ENCODE results near the gene KCNK3. TPM values are rescaled to one million over a fixed set of nuclear protein-coding genes. Genes with fewer than 3 reads are reported as not detected.
"Not testable (repeated sequence)": the region's sequence is repeated elsewhere in the genome, so short reads cannot be mapped to it uniquely, and the experiment has no call there.

The KCNK3 gene
- total and polyA plus RNA-seq, 3 donors from 2014 or later, result 1.0 to 2.5 (median 1.5) TPM

DNA sequence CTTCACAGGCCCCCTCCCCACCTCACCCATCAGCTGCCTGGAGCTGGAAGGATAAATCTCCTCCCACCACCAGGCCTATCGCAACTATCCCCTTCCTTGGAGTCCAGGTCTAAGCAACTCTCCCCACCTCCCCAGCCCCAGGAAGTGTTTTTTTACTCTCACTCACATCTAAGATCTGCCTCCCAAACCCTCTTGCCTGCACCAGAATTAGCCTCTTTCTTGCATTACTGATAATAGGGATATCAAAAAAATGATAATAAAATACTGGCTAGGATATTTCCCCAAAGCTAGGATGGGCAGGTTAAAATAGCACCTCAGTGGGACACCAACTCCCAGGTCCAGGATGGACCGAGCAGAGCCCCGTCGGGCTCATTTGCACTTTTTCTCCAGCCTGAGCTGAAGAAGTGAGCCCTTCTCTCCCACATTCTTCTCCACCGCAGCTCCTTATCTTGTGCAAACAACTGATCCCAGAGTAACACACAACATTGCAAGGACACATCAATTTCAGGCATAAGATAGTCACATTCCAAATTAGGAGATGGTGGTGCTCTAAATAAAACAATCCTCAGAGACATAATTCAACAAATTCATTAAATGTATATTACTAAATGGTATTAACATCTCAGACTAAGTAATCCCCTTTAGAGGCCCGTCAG, 33.7 kb upstream of the KCNK3 start:
- no peaks in the 10 kb centered on the region for H3K36me3 ChIP-seq (ENCODE audit: low read depth, missing control alignments)
- intact Hi-C loops (cut with DNase I; ENCODE audit: low total_unique reads), result no loop called here
- no peak for TF ChIP-seq POLR2A (IDR thresholded peaks at IDR 0.05)
- TF ChIP-seq, protein P1, sequence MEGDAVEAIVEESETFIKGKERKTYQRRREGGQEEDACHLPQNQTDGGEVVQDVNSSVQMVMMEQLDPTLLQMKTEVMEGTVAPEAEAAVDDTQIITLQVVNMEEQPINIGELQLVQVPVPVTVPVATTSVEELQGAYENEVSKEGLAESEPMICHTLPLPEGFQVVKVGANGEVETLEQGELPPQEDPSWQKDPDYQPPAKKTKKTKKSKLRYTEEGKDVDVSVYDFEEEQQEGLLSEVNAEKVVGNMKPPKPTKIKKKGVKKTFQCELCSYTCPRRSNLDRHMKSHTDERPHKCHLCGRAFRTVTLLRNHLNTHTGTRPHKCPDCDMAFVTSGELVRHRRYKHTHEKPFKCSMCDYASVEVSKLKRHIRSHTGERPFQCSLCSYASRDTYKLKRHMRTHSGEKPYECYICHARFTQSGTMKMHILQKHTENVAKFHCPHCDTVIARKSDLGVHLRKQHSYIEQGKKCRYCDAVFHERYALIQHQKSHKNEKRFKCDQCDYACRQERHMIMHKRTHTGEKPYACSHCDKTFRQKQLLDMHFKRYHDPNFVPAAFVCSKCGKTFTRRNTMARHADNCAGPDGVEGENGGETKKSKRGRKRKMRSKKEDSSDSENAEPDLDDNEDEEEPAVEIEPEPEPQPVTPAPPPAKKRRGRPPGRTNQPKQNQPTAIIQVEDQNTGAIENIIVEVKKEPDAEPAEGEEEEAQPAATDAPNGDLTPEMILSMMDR (IDR thresholded peaks at IDR 0.05), result no peak
- H3K27ac ChIP-seq, result no peak overlapping the region
- no peaks in the 10 kb centered on the region for H3K27me3 ChIP-seq
- 41 to 65% methylated on average over 6 of the region's 6 CpGs for WGBS, 2 donors
- no peaks in the 10 kb centered on the region for H3K4me1 ChIP-seq
- no peak overlapping the region for H3K4me3 ChIP-seq
- no peaks in the 10 kb centered on the region for H3K9me3 ChIP-seq
- DNase-seq, result no peak

- Histone ChIP-seq H3K27ac (no peak overlapping the region), H3K27me3 (no peaks in the 10 kb centered on the region), H3K36me3 (ENCODE audit: low read depth, missing control alignments) (no peaks in the 10 kb centered on the region), H3K9me3 (no peaks in the 10 kb centered on the region), H3K4me1 (no peaks in the 10 kb centered on the region), H3K4me3 (no peak overlapping the region)
- WGBS, 2 donors, result 95% methylated on average over 1 of the region's 1 CpG
- DNase-seq, result no peak
- TF ChIP-seq POLR2A (IDR thresholded peaks at IDR 0.05), result no peak
- TF ChIP-seq, protein P1 (IDR thresholded peaks at IDR 0.05), result no peak
- intact Hi-C loops (cut with DNase I; ENCODE audit: low total_unique reads), result no loop called here
Observed at GRCh38 chr2:26660363-26660962, 32.1 kb upstream of the KCNK3 start.

GRCh38 chr2:26665296-26665695, 27.2 kb upstream of the KCNK3 start:
- H3K9me3 ChIP-seq; H3K27me3 ChIP-seq; H3K4me3 ChIP-seq; intact Hi-C loops (cut with DNase I; ENCODE audit: low total_unique reads); H3K27ac ChIP-seq; DNase-seq; H3K36me3 ChIP-seq (ENCODE audit: low read depth, missing control alignments); H3K4me1 ChIP-seq: not testable (repeated sequence)
- 70 to 78% methylated on average over 14 to 21 of the region's 21 CpGs for WGBS, 2 donors

DNA sequence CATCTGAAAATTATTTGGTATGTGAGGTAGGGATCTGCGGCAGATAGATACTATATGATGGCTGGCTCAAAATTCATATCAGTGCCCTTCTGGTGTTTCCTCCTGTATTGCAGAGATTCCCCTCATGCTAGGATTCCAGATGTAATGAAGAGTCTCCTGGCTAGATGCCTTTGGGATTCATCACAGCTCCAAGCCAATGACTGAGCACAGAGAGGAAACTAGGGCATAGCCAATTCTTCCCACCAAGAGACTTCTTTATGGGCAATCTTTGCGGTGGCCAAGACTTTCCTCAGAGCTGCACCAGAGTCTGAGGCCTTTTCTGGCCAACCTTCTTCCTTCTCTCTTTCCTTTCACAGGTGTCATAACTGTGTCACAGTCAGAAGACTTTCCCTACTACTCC, 25.9 kb upstream of the KCNK3 start:
- TF ChIP-seq POLR2A (IDR thresholded peaks at IDR 0.05), result no peak
- TF ChIP-seq, protein P1 (IDR thresholded peaks at IDR 0.05), result no peak
- no peaks in the 10 kb centered on the region for H3K4me1 ChIP-seq
- H3K9me3 ChIP-seq, result no peaks in the 10 kb centered on the region
- 61 to 90% methylated on average over 2 of the region's 2 CpGs for WGBS, 2 donors
- H3K4me3 ChIP-seq, result no peak overlapping the region
- intact Hi-C loops (cut with DNase I; ENCODE audit: low total_unique reads), result no loop called here
- H3K27ac ChIP-seq, result no peak overlapping the region
- DNase-seq, result no peak
- no peaks in the 10 kb centered on the region for H3K36me3 ChIP-seq (ENCODE audit: low read depth, missing control alignments)
- H3K27me3 ChIP-seq, result no peaks in the 10 kb centered on the region

DNA sequence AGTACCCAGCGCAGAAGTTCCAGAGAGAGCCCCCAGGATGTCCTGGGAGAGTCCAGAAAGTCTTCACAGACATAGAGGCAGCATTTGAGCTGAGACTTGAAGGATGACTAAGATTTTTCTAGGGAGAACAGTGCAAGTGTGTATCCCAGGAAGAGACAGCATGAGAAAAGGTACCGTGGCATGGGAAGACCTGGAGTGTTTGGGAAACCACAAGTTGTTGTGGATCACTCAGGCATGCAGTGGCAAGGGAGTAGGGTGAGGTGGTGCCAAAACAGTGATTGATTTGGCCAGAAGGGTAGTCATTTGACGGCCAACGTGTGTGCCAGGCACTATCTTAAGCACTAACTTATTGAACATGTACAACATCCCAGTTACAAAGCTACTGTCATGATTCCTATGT, 24.5 kb upstream of the KCNK3 start:
- no peak for TF ChIP-seq POLR2A (IDR thresholded peaks at IDR 0.05)
- TF ChIP-seq, protein P1 (IDR thresholded peaks at IDR 0.05), result no peak
- no peaks in the 10 kb centered on the region for H3K36me3 ChIP-seq (ENCODE audit: low read depth, missing control alignments)
- H3K9me3 ChIP-seq, result no peaks in the 10 kb centered on the region
- no peaks in the 10 kb centered on the region for H3K27me3 ChIP-seq
- 91 to 95% methylated on average over 4 of the region's 4 CpGs for WGBS, 2 donors
- no peak overlapping the region for H3K4me3 ChIP-seq
- H3K4me1 ChIP-seq, result no peaks in the 10 kb centered on the region
- DNase-seq, result no peak
- H3K27ac ChIP-seq, result no peak overlapping the region
- intact Hi-C loops (cut with DNase I; ENCODE audit: low total_unique reads), result no loop called here
